Body of pancreas (tissue), 4 donors: ENCODE measurements around the gene SLC18A2.

Source experiments
- CTCF ChIP-seq, 7 experiments: fragments of 450-650 bp in 4 of 7; fragments of 200-600 bp in 3 of 7; sonication (generic) in 3 of 7; IDR thresholded peaks; one replicate each; pipeline ENCODE4 v1.5.1; 2016 to 2019; ENCODE audit warnings: antibody characterized with exemption in 7 of 7
- POLR2A ChIP-seq, 3 donors: fragments of 450-650 bp; IDR thresholded peaks; one replicate each; pipeline ENCODE4 v1.6.1; 2016; ENCODE audit warnings: antibody characterized with exemption in 3 of 3, mild to moderate bottlenecking in 2 of 3

DNA sequence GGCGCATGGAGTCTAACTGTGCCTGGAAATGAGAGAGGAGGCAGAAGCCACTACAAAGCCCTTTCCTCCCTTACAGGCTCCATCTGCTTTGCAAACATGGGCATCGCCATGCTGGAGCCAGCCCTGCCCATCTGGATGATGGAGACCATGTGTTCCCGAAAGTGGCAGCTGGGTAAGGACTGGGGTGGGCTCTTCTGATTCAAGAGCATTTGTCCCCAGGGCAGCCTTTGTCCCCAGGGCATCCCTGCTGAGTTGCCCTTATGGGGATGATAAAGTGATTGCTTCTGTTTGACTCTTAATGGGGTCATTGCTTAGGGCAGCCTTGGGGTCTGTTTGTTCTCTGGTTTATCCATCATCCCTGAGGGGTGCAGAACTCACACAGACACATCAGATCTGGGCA is 16.8 kb downstream of the SLC18A2 start:
- TF ChIP-seq CTCF (IDR thresholded peaks at IDR 0.05), result no peak
- no peak for TF ChIP-seq POLR2A (IDR thresholded peaks at IDR 0.05)
